HepG2 (cell line): Measurements from ENCODE around the gene MIEF2. TPM values are rescaled to one million over a fixed set of nuclear protein-coding genes. Genes with fewer than 3 reads are reported as not detected.

Experiments
- ATAC-seq: fragments of 200-7000 bp; cut with Tn5 transposase; 3 replicates; pipeline ENCODE4 v1.9.1; 2020; ENCODE audit warnings: mild to moderate bottlenecking, moderate library complexity
- BruUV-seq: library from RNA; stranded (reverse); fragments of 400-500 nt; replicated peaks from 2 replicates; lab custom pipeline; 2021; lab: Mats Ljungman, UMichigan
- CTCF ChIA-PET: fragments of 300-600 bp; formaldehyde crosslinking; extraction: SDS; loops from one replicate; lab custom pipeline; 2021; ENCODE audit warnings: low total read pairs, inconsistent platforms, low intra/inter-chr PET ratio; lab: Yijun Ruan, JAX
- POLR2A ChIA-PET: fragments of 350-600 bp; sonication (Branson Sonifier 250); formaldehyde crosslinking; loops from one replicate; lab custom pipeline; 2020; ENCODE audit warnings: antibody characterized with exemption, inconsistent platforms; lab: Yijun Ruan, JAX
- DNase-seq: peaks from one replicate; pipeline ENCODE4 v3.0.0-alpha.2; 2015; ENCODE audit warnings: low spot score
- FAIRE-seq: peaks from 3 replicates; lab custom pipeline; 2011; peaks lifted over from hg19 to GRCh38; lab: Jason Lieb, UNC
- H2AFZ ChIP-seq: one replicate; pipeline ENCODE4 v1.6.1; 2011; ENCODE audit warnings: low read length, inconsistent platforms
- H3K27ac ChIP-seq: fragments of 300-600 bp; 3 replicates; pipeline ENCODE4 v1.8.0; 2011; ENCODE audit warnings: mixed run types, mild to moderate bottlenecking, mixed read lengths, low read length, inconsistent platforms; ENCODE audit not compliant: insufficient read depth; ENCODE audit errors: extremely low read length
- H3K27me3 ChIP-seq, 2 experiments: fragments of 200-600 bp in 1 of 2; 2 replicates in 1 of 2; 3 replicates in 1 of 2; pipeline versions ENCODE4 v1.6.0 to v1.8.0; 2011; ENCODE audit warnings: low read length in 2 of 2, mild to moderate bottlenecking in 2 of 2, moderate library complexity in 2 of 2, inconsistent platforms in 1 of 2; ENCODE audit not compliant: insufficient read depth in 2 of 2, control insufficient read depth in 1 of 2
- H3K36me3 ChIP-seq, 2 experiments: fragments of 200-600 bp in 1 of 2; replicated peaks in 1 of 2; 2 replicates in 1 of 2; 3 replicates in 1 of 2; pipeline versions ENCODE4 v1.5.1 to v1.8.0; 2011; ENCODE audit warnings: low read length in 2 of 2, inconsistent platforms in 1 of 2; ENCODE audit not compliant: insufficient read depth in 2 of 2, control insufficient read depth in 1 of 2
- H3K4me1 ChIP-seq: 2 replicates; pipeline ENCODE4 v1.5.1; 2012; ENCODE audit warnings: low read length, inconsistent platforms; ENCODE audit not compliant: insufficient read depth
- H3K4me2 ChIP-seq: 2 replicates; pipeline ENCODE4 v1.6.0; 2011; ENCODE audit warnings: low read depth, low read length, inconsistent platforms
- H3K4me3 ChIP-seq, 3 experiments: fragments of 200-600 bp in 1 of 3; sonication (generic), shearing (Covaris generic) in 1 of 3; replicated peaks in 1 of 3; 2 replicates each; pipeline ENCODE4 v1.5.1; 2011 to 2016; ENCODE audit warnings: low read length in 3 of 3, inconsistent platforms in 2 of 3, low read depth in 2 of 3, mild to moderate bottlenecking in 2 of 3, control low read depth in 1 of 3, mixed read lengths in 1 of 3; ENCODE audit not compliant: insufficient read depth in 1 of 3
- H3K79me2 ChIP-seq: one replicate; pipeline ENCODE4 v1.6.1; 2011; ENCODE audit warnings: low read length, inconsistent platforms; ENCODE audit not compliant: insufficient read depth
- H3K9ac ChIP-seq: 2 replicates; pipeline ENCODE4 v1.6.0; 2011; ENCODE audit warnings: mild to moderate bottlenecking, low read depth, low read length, inconsistent platforms; ENCODE audit not compliant: insufficient read depth
- H3K9me3 ChIP-seq: 2 replicates; pipeline ENCODE4 v1.5.1; 2012; ENCODE audit warnings: mild to moderate bottlenecking, low read length
- H4K20me1 ChIP-seq: 2 replicates; pipeline ENCODE4 v1.6.0; 2011; ENCODE audit warnings: inconsistent platforms, mild to moderate bottlenecking, low read length, moderate library complexity; ENCODE audit not compliant: insufficient read depth
- AGO2 ChIP-seq: fragments of 200-400 bp; formaldehyde crosslinking; optimal IDR thresholded peaks from 2 replicates; pipeline ENCODE3; 2017; ENCODE audit warnings: mild to moderate bottlenecking, low read depth, low read length, moderate library complexity
- PHB2 ChIP-seq: fragments of 450-650 bp; IDR thresholded peaks from 2 replicates; pipeline ENCODE4 v1.6.1; 2018; ENCODE audit not compliant: partially characterized antibody
- RBFOX2 ChIP-seq: fragments of 200-400 bp; formaldehyde crosslinking; IDR thresholded peaks from 2 replicates; pipeline ENCODE4 v1.6.1; 2017; ENCODE audit warnings: low read depth, mild to moderate bottlenecking, low read length
- RBM22 ChIP-seq: fragments of 200-400 bp; formaldehyde crosslinking; optimal IDR thresholded peaks from 2 replicates; pipeline ENCODE3; 2017; ENCODE audit warnings: mild to moderate bottlenecking, low read length, moderate library complexity
- TBP ChIP-seq: sonication (generic); formaldehyde crosslinking; IDR thresholded peaks from 2 replicates; pipeline ENCODE4 v1.5.0; 2020; ENCODE audit warnings: missing genetic modification reagents
- ZC3H13 ChIP-seq: sonication (generic); formaldehyde crosslinking; IDR thresholded peaks from 2 replicates; pipeline ENCODE4 v1.8.1; 2023; ENCODE audit warnings: mild to moderate bottlenecking, missing genetic modification reagents, moderate library complexity
- ZNF878 ChIP-seq: sonication (generic); formaldehyde crosslinking; IDR thresholded peaks from 2 replicates; pipeline ENCODE4 v1.8.1; 2023; ENCODE audit warnings: mild to moderate bottlenecking, missing genetic modification reagents, moderate library complexity
- ZNF879 ChIP-seq: sonication (generic); formaldehyde crosslinking; IDR thresholded peaks from 2 replicates; pipeline ENCODE4 v1.8.1; 2023; ENCODE audit warnings: missing genetic modification reagents
- WGBS: methylation state at CpG from one replicate; pipeline ENCODE4 v1.1.6; 2017; ENCODE audit warnings: low lambda C conversion rate; 5-methylcytosine and 5-hydroxymethylcytosine counted together
- in situ Hi-C: cut with HindIII; loops from 2 replicates; pipeline ENCODE4 v1.10.0; 2017; ENCODE audit warnings: low pct_unique_long_range_greater_than_20kb; ENCODE audit not compliant: extremely low pct_ligation_motif_present
- intact Hi-C: fragments of 100-400 bp; cut with micrococcal nuclease; formaldehyde crosslinking; loops from one replicate; pipeline ENCODE4 v1.10.0; 2022; ENCODE audit not compliant: unreplicated experiment
- polyA plus RNA-seq, 8 experiments: library from polyadenylated mRNA; depleted of rRNA in 3 of 8; stranded (reverse) in 7 of 8; unstranded in 1 of 8; fragments of >200 nt; fragmentation: Illumina TruSeq in 4 of 8; extraction: Trizol in 4 of 8; gene quantifications; 2 replicates each; pipeline versions ENCODE4 v1.2.1 to v1.2.3, GENCODE V29; 2011 to 2016; ENCODE audit warnings: low read depth in 4 of 8, missing spikeins in 1 of 8, mixed read lengths in 1 of 8; ENCODE audit not compliant: insufficient read depth in 1 of 8
- total RNA-seq, 5 experiments: library from RNA; depleted of rRNA; stranded (reverse); fragments of >200 nt; fragmentation: Illumina TruSeq; extraction: Trizol; gene quantifications; 2 replicates each; pipeline ENCODE4 v1.2.3, GENCODE V29; 2016; ENCODE audit warnings: low read depth in 1 of 5
- TF ChIP-seq, protein P1 (sequence below): sonication (generic); formaldehyde crosslinking; IDR thresholded peaks from 2 replicates; pipeline ENCODE4 v1.5.1; 2020; ENCODE audit warnings: mild to moderate bottlenecking, missing genetic modification reagents, moderate library complexity
- TF ChIP-seq, protein P2 (sequence below): sonication (generic); formaldehyde crosslinking; IDR thresholded peaks from 2 replicates; pipeline ENCODE4 v1.5.0; 2020; ENCODE audit warnings: missing genetic modification reagents
- TF ChIP-seq, protein P3 (sequence below): sonication (generic); formaldehyde crosslinking; IDR thresholded peaks from 2 replicates; pipeline ENCODE4 v1.9.0; 2021; ENCODE audit warnings: missing genetic modification reagents, borderline replicate concordance

MIEF2 gene
- total and polyA plus RNA-seq, 2 of the 13 experiments (the other 11 are each of a cell fraction or from before 2014, with no cell fraction given), result 6.0 to 8.0 TPM

DNA sequence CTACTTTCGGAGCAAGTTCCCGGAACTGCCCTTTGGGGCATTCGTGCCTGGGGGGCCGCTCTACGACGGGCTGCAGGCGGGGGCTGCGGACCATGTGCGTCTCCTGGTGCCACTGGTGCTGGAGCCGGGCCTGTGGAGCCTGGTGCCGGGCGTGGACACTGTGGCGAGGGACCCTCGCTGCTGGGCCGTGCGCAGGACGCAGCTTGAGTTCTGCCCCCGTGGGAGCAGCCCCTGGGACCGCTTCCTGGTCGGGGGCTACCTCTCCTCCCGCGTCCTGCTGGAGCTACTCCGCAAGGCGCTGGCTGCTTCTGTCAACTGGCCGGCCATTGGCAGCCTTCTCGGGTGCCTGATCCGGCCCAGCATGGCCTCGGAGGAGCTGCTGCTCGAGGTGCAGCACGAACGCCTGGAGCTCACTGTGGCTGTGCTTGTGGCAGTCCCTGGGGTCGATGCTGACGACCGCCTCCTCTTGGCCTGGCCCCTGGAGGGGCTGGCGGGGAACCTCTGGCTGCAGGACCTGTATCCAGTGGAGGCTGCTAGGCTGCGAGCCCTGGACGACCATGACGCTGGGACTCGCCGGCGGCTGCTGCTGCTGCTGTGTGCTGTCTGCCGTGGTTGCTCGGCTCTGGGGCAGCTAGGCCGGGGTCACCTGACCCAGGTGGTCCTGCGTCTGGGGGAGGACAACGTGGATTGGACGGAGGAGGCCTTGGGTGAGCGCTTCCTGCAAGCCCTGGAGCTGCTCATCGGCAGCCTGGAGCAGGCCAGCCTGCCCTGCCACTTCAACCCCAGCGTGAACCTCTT is 3.6 kb downstream of the MIEF2 start:
- DNase-seq, result no peak
- intact Hi-C loops, result no loop called here
- no peak for ATAC-seq
- no peak overlapping the region for H3K27ac ChIP-seq
- H3K4me1 ChIP-seq, result peaks cover 20% of the 10 kb centered on the region
- H3K36me3 ChIP-seq, result peaks cover 4 to 23% of the 10 kb centered on the region in 2 experiments; a peak in 4 of 5 replicates
- H3K27me3 ChIP-seq, result no peaks in the 10 kb centered on the region; a peak in 1 of 5 replicates
- no peaks in the 10 kb centered on the region for H4K20me1 ChIP-seq
- peaks cover 9% of the 10 kb centered on the region for H3K79me2 ChIP-seq
- TF ChIP-seq PHB2, result no peak
- no peak for TF ChIP-seq ZNF878
- peak; percentile 31 for TF ChIP-seq AGO2
- TF ChIP-seq RBFOX2, result 0 out of 2 replicates have a peak, but pooled peaks have one; percentile 30
- TF ChIP-seq, all 625 proteins: peak for 2
- no peak for FAIRE-seq
- in situ Hi-C loops, result no loop called here
- no TSS peak for BruUV-seq
- H3K9me3 ChIP-seq, result no peaks in the 10 kb centered on the region
- H3K4me2 ChIP-seq, result no peak overlapping the region
- no peak overlapping the region for H2AFZ ChIP-seq
- POLR2A ChIA-PET, result no interaction called here
- CTCF ChIA-PET, result no interaction called here
- H3K9ac ChIP-seq, result no peak overlapping the region
- no CpG with 5 or more reads among the region's 50 CpGs for WGBS
- H3K4me3 ChIP-seq, result no peak overlapping the region

DNA sequence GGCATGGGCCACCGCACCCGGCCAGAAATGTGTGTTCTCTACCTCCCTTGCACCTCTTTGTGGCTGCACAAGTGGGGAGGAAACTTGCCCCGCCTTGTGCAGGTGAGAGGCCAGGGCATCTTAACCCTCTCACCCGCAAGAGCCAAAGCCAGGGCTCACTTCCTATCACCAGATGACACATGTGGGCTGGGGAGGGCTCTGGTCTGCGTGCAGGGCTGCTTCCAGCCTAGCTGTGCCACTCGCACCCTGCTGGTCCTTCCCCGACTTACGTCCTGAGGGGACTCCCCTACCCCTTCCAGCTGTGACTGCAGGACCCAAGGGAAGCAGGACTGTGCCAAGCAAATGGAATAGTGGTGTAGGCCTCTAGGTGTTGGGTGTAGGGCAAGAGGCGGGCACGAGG is 6.9 kb downstream of the MIEF2 start:
- no TSS peak for BruUV-seq
- no peaks in the 10 kb centered on the region for H3K27me3 ChIP-seq
- ChIA-PET CTCF (no interaction called here), POLR2A (interaction anchor here (1.5 to 1.6 kb wide), 2 partner anchors 8 to 43 kb away, joined by 4 to 5 read pairs; no protein-coding TSS in a partner anchor)
- 98% methylated on average over 10 of the region's 10 CpGs for WGBS
- DNase-seq (no peak), FAIRE-seq (no peak), ATAC-seq (peak; percentile 42)
- H4K20me1 ChIP-seq, result no peaks in the 10 kb centered on the region
- no peaks in the 10 kb centered on the region for H3K79me2 ChIP-seq
- H3K9me3 ChIP-seq, result no peaks in the 10 kb centered on the region
- no peak overlapping the region for H3K4me2 ChIP-seq
- no peak overlapping the region for H3K9ac ChIP-seq
- H3K4me3 ChIP-seq, result no peak overlapping the region
- peaks cover 2% of the 10 kb centered on the region; the same call in 1 of the 2 replicates for H3K4me1 ChIP-seq
- intact Hi-C loops, result no loop called here
- in situ Hi-C loops, result no loop called here
- peaks cover 4 to 23% of the 10 kb centered on the region in 2 experiments; a peak in 4 of 5 replicates for H3K36me3 ChIP-seq
- H2AFZ ChIP-seq, result no peak overlapping the region
- H3K27ac ChIP-seq, result no peak overlapping the region
- TF ChIP-seq ZC3H13 (CRISPR knock-in tag), result peak; percentile 40; the same call in 1 of the 2 replicates
- TF ChIP-seq RBM22, result no peak
- no peak for TF ChIP-seq ZNF879 (CRISPR knock-in tag)
- TF ChIP-seq, protein P1, sequence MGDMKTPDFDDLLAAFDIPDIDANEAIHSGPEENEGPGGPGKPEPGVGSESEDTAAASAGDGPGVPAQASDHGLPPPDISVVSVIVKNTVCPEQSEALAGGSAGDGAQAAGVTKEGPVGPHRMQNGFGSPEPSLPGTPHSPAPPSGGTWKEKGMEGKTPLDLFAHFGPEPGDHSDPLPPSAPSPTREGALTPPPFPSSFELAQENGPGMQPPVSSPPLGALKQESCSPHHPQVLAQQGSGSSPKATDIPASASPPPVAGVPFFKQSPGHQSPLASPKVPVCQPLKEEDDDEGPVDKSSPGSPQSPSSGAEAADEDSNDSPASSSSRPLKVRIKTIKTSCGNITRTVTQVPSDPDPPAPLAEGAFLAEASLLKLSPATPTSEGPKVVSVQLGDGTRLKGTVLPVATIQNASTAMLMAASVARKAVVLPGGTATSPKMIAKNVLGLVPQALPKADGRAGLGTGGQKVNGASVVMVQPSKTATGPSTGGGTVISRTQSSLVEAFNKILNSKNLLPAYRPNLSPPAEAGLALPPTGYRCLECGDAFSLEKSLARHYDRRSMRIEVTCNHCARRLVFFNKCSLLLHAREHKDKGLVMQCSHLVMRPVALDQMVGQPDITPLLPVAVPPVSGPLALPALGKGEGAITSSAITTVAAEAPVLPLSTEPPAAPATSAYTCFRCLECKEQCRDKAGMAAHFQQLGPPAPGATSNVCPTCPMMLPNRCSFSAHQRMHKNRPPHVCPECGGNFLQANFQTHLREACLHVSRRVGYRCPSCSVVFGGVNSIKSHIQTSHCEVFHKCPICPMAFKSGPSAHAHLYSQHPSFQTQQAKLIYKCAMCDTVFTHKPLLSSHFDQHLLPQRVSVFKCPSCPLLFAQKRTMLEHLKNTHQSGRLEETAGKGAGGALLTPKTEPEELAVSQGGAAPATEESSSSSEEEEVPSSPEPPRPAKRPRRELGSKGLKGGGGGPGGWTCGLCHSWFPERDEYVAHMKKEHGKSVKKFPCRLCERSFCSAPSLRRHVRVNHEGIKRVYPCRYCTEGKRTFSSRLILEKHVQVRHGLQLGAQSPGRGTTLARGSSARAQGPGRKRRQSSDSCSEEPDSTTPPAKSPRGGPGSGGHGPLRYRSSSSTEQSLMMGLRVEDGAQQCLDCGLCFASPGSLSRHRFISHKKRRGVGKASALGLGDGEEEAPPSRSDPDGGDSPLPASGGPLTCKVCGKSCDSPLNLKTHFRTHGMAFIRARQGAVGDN, result peak; percentile 4; the same call in 1 of the 2 replicates
- TF ChIP-seq, protein P2, sequence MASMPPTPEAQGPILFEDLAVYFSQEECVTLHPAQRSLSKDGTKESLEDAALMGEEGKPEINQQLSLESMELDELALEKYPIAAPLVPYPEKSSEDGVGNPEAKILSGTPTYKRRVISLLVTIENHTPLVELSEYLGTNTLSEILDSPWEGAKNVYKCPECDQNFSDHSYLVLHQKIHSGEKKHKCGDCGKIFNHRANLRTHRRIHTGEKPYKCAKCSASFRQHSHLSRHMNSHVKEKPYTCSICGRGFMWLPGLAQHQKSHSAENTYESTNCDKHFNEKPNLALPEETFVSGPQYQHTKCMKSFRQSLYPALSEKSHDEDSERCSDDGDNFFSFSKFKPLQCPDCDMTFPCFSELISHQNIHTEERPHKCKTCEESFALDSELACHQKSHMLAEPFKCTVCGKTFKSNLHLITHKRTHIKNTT (CRISPR knock-in tag), result no peak
- no peak for TF ChIP-seq TBP
- TF ChIP-seq, protein P3, sequence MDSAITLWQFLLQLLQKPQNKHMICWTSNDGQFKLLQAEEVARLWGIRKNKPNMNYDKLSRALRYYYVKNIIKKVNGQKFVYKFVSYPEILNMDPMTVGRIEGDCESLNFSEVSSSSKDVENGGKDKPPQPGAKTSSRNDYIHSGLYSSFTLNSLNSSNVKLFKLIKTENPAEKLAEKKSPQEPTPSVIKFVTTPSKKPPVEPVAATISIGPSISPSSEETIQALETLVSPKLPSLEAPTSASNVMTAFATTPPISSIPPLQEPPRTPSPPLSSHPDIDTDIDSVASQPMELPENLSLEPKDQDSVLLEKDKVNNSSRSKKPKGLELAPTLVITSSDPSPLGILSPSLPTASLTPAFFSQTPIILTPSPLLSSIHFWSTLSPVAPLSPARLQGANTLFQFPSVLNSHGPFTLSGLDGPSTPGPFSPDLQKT (CRISPR knock-in tag), result no peak
